Measurements from ENCODE around the gene PCNT. TPM values are rescaled to one million over a fixed set of nuclear protein-coding genes. Genes with fewer than 3 reads are reported as not detected.

The PCNT gene
- total and polyA plus RNA-seq, 9 of the 15 experiments (the other 6 are each of a cell fraction or from before 2014, with no cell fraction given) = 9.1 to 53.5 (median 31.3) TPM

GRCh38 chr21:46320331-46320801 lies 3.6 kb upstream of the PCNT start (continued):
- TF ChIP-seq SP1 (CRISPR knock-in tag; IDR thresholded peaks at IDR 0.05) = peak; percentile 67
- TF ChIP-seq NFIC (IDR thresholded peaks at IDR 0.05) = peak; percentile 99
- TF ChIP-seq ZNF696 (CRISPR knock-in tag; conservative IDR thresholded peaks at IDR 0.05) = no peak
- TF ChIP-seq CC2D1A (IDR thresholded peaks at IDR 0.05) = peak; percentile 100
- no peak for TF ChIP-seq TGIF2 (CRISPR knock-in tag; IDR thresholded peaks at IDR 0.05)
- TF ChIP-seq TRIM28 (IDR thresholded peaks at IDR 0.05) = peak; percentile 61
- no peak for TF ChIP-seq HMG20B (CRISPR knock-in tag; IDR thresholded peaks at IDR 0.05)
- TF ChIP-seq NRF1 (conservative IDR thresholded peaks at IDR 0.05 in 1 of 2, IDR thresholded peaks at IDR 0.05 in 1 of 2) = 0 out of 4 replicates have a peak, but pooled peaks of 1 of the 2 experiments have one; percentile 4
- TF ChIP-seq CREM (IDR thresholded peaks at IDR 0.05; ENCODE audit: low read depth) = peak; percentile 76
- TF ChIP-seq ETV5 (CRISPR knock-in tag; IDR thresholded peaks at IDR 0.05; ENCODE audit: low read depth) = peak; percentile 47; the same call in 1 of the 2 replicates
- no peak for TF ChIP-seq CHD7 (IDR thresholded peaks at IDR 0.05; ENCODE audit: low read depth, low read length)
- no peak for TF ChIP-seq CBX8 (IDR thresholded peaks at IDR 0.05; ENCODE audit: borderline replicate concordance, extremely low read depth, low read depth, low read length, poor library complexity, severe bottlenecking)
- peak in 1 of 2 experiments; percentile 17; a peak in 1 of 4 replicates for TF ChIP-seq FOXA3 (CRISPR knock-in tag; conservative IDR thresholded peaks at IDR 0.05 in 1 of 2, IDR thresholded peaks at IDR 0.05 in 1 of 2)
- 0 out of 2 replicates have a peak, but pooled peaks have one; percentile 38 for TF ChIP-seq TCF7 (IDR thresholded peaks at IDR 0.05; ENCODE audit: borderline replicate concordance)
